Measurements from ENCODE around the gene SENP5. TPM values are rescaled to one million over a fixed set of nuclear protein-coding genes. Genes with fewer than 3 reads are reported as not detected.

Gene SENP5
- total RNA-seq, 1 donor from 2014 or later = 46.1 TPM

DNA sequence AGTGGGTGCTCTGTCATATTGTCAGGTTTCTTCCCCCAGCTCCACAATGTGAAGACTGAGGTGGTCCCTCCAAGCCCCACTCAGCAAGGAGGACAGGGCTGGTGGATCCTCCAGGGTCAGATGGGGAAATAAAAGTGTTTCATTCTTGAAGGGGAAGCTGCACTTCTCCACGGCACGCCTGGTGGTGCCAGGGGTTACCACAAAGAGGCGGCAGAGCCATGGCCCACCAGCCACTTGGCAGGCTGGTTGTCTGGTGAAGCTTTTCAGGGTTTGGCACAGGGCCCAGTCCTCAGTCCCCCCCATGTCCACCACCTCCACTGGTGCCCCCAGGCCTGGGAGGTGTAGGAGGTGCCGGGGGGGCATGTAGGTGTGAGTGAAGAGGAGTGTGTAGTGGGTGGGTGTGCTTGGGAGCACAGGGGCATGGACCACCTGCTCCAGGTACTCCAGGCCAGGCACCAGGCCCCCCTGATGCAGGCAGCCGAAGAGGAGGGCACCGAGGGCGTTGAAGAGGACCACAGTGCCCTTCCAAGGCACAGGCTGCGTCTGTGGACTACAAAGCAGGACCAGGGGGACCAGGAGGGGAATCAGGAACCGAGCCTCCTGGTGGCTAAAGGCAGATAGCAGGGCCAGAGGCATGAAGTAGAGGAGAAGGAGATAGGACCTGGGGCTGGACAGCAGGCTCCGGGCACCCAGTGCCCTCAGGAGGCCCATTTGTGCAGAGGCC is 79.6 kb downstream of the SENP5 start:
- Histone ChIP-seq H3K79me2 (ENCODE audit: low read depth) (peaks cover 21% of the 10 kb centered on the region), H3K9ac (no peak overlapping the region), H3K4me1 (peaks cover 9% of the 10 kb centered on the region), H4K20me1 (ENCODE audit: low read depth) (peaks cover 11% of the 10 kb centered on the region), H3K9me3 (ENCODE audit: low read depth) (no peaks in the 10 kb centered on the region), H2AFZ (replicated peaks) (no peak overlapping the region), H3K27ac (no peak overlapping the region), H3K4me3 (no peak overlapping the region), H3K27me3 (peaks cover 4% of the 10 kb centered on the region), H3K4me2 (no peak overlapping the region), H3K36me3 (no peaks in the 10 kb centered on the region), H3F3A (ENCODE audit: low read depth) (peaks cover under 1% of the 10 kb centered on the region)
- Mint-ChIP-seq H3K4me3 (no peak overlapping the region), H3K27me3 (ENCODE audit: insufficient read depth, low read depth) (peaks cover 12% of the 10 kb centered on the region), H3K4me1 (peaks cover 26% of the 10 kb centered on the region), H3K27ac (no peak overlapping the region), H3K9me3 (no peaks in the 10 kb centered on the region), H3K36me3 (peaks cover 6% of the 10 kb centered on the region)
- TF ChIP-seq EZH2 (IDR thresholded peaks at IDR 0.05) = no peak
- DNase-seq (ENCODE audit: low spot score) = no peak

GRCh38 chr3:196947860-196948441 is 80.2 kb downstream of the SENP5 start:
- TF ChIP-seq EZH2 (IDR thresholded peaks at IDR 0.05) (no peak), EZH2phosphoT487 (IDR thresholded peaks at IDR 0.05) (no peak)
- TF ChIP-seq, protein P1, sequence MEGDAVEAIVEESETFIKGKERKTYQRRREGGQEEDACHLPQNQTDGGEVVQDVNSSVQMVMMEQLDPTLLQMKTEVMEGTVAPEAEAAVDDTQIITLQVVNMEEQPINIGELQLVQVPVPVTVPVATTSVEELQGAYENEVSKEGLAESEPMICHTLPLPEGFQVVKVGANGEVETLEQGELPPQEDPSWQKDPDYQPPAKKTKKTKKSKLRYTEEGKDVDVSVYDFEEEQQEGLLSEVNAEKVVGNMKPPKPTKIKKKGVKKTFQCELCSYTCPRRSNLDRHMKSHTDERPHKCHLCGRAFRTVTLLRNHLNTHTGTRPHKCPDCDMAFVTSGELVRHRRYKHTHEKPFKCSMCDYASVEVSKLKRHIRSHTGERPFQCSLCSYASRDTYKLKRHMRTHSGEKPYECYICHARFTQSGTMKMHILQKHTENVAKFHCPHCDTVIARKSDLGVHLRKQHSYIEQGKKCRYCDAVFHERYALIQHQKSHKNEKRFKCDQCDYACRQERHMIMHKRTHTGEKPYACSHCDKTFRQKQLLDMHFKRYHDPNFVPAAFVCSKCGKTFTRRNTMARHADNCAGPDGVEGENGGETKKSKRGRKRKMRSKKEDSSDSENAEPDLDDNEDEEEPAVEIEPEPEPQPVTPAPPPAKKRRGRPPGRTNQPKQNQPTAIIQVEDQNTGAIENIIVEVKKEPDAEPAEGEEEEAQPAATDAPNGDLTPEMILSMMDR (IDR thresholded peaks at IDR 0.05) = no peak
- Histone ChIP-seq H3F3A (ENCODE audit: low read depth) (no peaks in the 10 kb centered on the region), H4K20me1 (ENCODE audit: low read depth) (peaks cover 9% of the 10 kb centered on the region), H3K4me3 (no peak overlapping the region), H3K27ac (no peak overlapping the region), H3K4me2 (no peak overlapping the region), H3K9ac (no peak overlapping the region), H3K27me3 (peaks cover 4% of the 10 kb centered on the region), H3K36me3 (no peaks in the 10 kb centered on the region), H3K4me1 (peaks cover 9% of the 10 kb centered on the region), H3K9me3 (ENCODE audit: low read depth) (no peaks in the 10 kb centered on the region), H2AFZ (replicated peaks) (no peak overlapping the region), H3K79me2 (ENCODE audit: low read depth) (peaks cover 17% of the 10 kb centered on the region)
- H3K4me1 Mint-ChIP-seq = peaks cover 26% of the 10 kb centered on the region
- H3K9me3 Mint-ChIP-seq = no peaks in the 10 kb centered on the region
- DNase-seq (ENCODE audit: low spot score) = no peak
- H3K27ac Mint-ChIP-seq = no peak overlapping the region
- H3K36me3 Mint-ChIP-seq = peaks cover 6% of the 10 kb centered on the region
- H3K4me3 Mint-ChIP-seq = no peak overlapping the region
- H3K27me3 Mint-ChIP-seq (ENCODE audit: insufficient read depth, low read depth) = peaks cover 10% of the 10 kb centered on the region

DNA sequence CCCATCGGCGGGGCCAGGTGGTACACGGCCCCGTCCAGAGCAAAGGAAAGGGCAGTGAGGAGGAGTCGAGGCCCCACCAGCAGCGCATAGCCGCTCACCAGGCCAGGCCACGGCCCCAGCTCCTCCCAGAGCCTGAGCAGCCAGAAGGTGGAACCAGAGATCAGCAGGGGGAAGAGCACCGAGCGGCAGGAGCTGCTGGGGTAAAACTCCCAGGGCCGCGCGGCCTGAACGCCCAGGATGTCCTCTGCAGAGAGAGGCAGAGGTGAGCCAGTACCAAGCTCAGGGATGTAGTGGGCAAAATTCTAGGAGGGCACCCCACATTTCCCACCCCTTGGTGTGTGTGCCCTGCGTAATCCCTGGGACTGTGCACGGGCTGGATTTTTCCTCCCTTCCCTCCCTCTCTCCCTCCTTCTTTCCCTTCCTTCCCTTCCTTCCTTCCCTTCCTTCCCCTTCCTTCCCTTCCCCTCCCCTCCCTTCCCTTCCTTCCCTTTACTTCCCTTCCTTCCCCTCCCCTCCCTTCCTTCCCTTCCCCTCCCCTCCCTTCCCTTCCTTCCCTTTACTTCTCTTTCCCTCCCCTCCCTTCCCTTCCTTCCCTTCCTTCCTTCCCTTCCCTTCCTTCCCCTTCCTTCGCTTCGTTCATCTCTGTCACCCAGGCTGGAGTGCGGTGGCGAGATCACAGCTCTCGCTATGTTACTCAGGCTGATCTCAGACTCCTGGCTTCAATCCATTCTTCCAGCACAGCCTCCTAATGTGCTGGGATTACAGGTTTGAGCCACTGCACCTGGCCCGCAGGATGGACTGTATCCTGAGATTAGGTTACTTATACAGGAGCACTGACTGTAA is 80.9 kb downstream of the SENP5 start:
- Histone ChIP-seq H3F3A (ENCODE audit: low read depth) (no peaks in the 10 kb centered on the region), H2AFZ (replicated peaks) (no peak overlapping the region), H4K20me1 (ENCODE audit: low read depth) (peaks cover 2% of the 10 kb centered on the region), H3K9ac (no peak overlapping the region), H3K9me3 (ENCODE audit: low read depth) (no peaks in the 10 kb centered on the region), H3K79me2 (ENCODE audit: low read depth) (peaks cover 10% of the 10 kb centered on the region), H3K27me3 (peaks cover 9% of the 10 kb centered on the region), H3K36me3 (no peaks in the 10 kb centered on the region), H3K4me1 (peaks cover 6% of the 10 kb centered on the region), H3K27ac (no peak overlapping the region), H3K4me2 (no peak overlapping the region), H3K4me3 (no peak overlapping the region)
- Mint-ChIP-seq H3K27ac (peak overlapping the region; percentile 84), H3K27me3 (ENCODE audit: insufficient read depth, low read depth) (peaks cover 10% of the 10 kb centered on the region), H3K4me3 (no peak overlapping the region), H3K36me3 (peaks cover 6% of the 10 kb centered on the region), H3K9me3 (no peaks in the 10 kb centered on the region), H3K4me1 (peaks cover 18% of the 10 kb centered on the region)
- peak; percentile 32 for DNase-seq (ENCODE audit: low spot score)
- TF ChIP-seq, protein P1 (IDR thresholded peaks at IDR 0.05) = peak; percentile 19
- no peak for TF ChIP-seq EZH2phosphoT487 (IDR thresholded peaks at IDR 0.05)
- TF ChIP-seq EZH2 (IDR thresholded peaks at IDR 0.05) = no peak
